Measurements from ENCODE around the gene FLNC. TPM values are rescaled to one million over a fixed set of nuclear protein-coding genes. Genes with fewer than 3 reads are reported as not detected.

Gene FLNC
- total and polyA plus RNA-seq, 9 of the 15 experiments (the other 6 are each of a cell fraction or from before 2014, with no cell fraction given), result 0.90 to 155 (median 28.8) TPM

- Histone ChIP-seq H3K36me3 (ENCODE audit: control insufficient read depth, insufficient read depth, low read length) (peaks cover 100% of the 10 kb centered on the region; the same call in 2 of the 3 replicates), H3K4me1 (replicated peaks in 1 of 2; ENCODE audit: control insufficient read depth in 2 of 2, insufficient read depth in 2 of 2, low read length in 2 of 2) (peaks cover 0 to 42% of the 10 kb centered on the region in 2 experiments; a peak in 2 of 5 replicates), H2AFZ (ENCODE audit: low read depth, low read length) (no peak overlapping the region), H3K9me3 (replicated peaks; ENCODE audit: control insufficient read depth, insufficient read depth, low read depth, low read length) (no peaks in the 10 kb centered on the region), H3K79me2 (ENCODE audit: control insufficient read depth, insufficient read depth, low read length) (no peaks in the 10 kb centered on the region), H3K27me3 (ENCODE audit: control insufficient read depth in 2 of 2, insufficient read depth in 2 of 2, low read length in 2 of 2) (no peaks in the 10 kb centered on the region), H4K20me1 (replicated peaks; ENCODE audit: control insufficient read depth, insufficient read depth, low read length) (peaks cover 25% of the 10 kb centered on the region), H3K9me1 (ENCODE audit: control insufficient read depth, insufficient read depth, low read length) (peaks cover 10% of the 10 kb centered on the region), H3K4me2 (ENCODE audit: insufficient read depth, low read length) (no peak overlapping the region), H3K9ac (ENCODE audit: insufficient read depth in 1 of 2, low read depth in 2 of 2, low read length in 2 of 2) (peak overlapping the region in 1 of 2 experiments; percentile 54; a peak in 1 of 4 replicates), H3K27ac (ENCODE audit: extremely low read depth, low read depth, low read length) (no peak overlapping the region), H3K4me3 (no peak overlapping the region)
- BruUV-seq (replicated peaks), result no TSS peak
- FAIRE-seq (no peak), DNase-seq (ENCODE audit: extremely low read depth in 1 of 4, low spot score in 3 of 4) (no peak), ATAC-seq (no peak)
- CTCF ChIA-PET (ENCODE audit: low intra/inter-chr PET ratio), result no interaction called here
- intact Hi-C loops (cut with micrococcal nuclease) (no loop called here), in situ Hi-C loops (cut with MboI) (no loop called here)
- TF ChIP-seq POLR2AphosphoS5 (IDR thresholded peaks at IDR 0.05; ENCODE audit: control insufficient read depth, insufficient read depth, low read depth, low read length), result peak; percentile 14; the same call in 1 of the 2 replicates
- no peak for TF ChIP-seq HDAC3 (IDR thresholded peaks at IDR 0.05; ENCODE audit: borderline replicate concordance, partially characterized antibody)
- WGBS (ENCODE audit: insufficient coverage, low coverage, missing lambda C conversion rate), result 88% methylated on average over 5 of the region's 5 CpGs
- POLR2A ChIA-PET, result interaction anchor here (0.7 to 1.7 kb wide), 5 partner anchors 9 to 167 kb away, joined by 3 to 6 read pairs (median 4); no protein-coding TSS in a partner anchor
Observed at GRCh38 chr7:128845475-128845874, 15.3 kb downstream of the FLNC start.

- peaks cover 100% of the 10 kb centered on the region; the same call in 2 of the 3 replicates for H3K36me3 ChIP-seq (ENCODE audit: control insufficient read depth, insufficient read depth, low read length)
- no peak overlapping the region for H2AFZ ChIP-seq (ENCODE audit: low read depth, low read length)
- H3K9me3 ChIP-seq (replicated peaks; ENCODE audit: control insufficient read depth, insufficient read depth, low read depth, low read length), result no peaks in the 10 kb centered on the region
- POLR2A ChIA-PET, result interaction anchor here (0.9 to 5.1 kb wide), 4 partner anchors 10 to 15 kb away, joined by 4 to 47 read pairs (median 6); partner anchors contain the start of gene ATP6V1F
- ATAC-seq, result peak; percentile 3; the same call in 1 of the 3 replicates
- H3K27ac ChIP-seq (ENCODE audit: extremely low read depth, low read depth, low read length), result no peak overlapping the region
- CTCF ChIA-PET (ENCODE audit: low intra/inter-chr PET ratio), result no interaction called here
- no TSS peak for BruUV-seq (replicated peaks)
- H3K27me3 ChIP-seq (ENCODE audit: control insufficient read depth in 2 of 2, insufficient read depth in 2 of 2, low read length in 2 of 2), result no peaks in the 10 kb centered on the region
- WGBS (ENCODE audit: insufficient coverage, low coverage, missing lambda C conversion rate), result 91% methylated on average over 18 of the region's 19 CpGs
- H4K20me1 ChIP-seq (replicated peaks; ENCODE audit: control insufficient read depth, insufficient read depth, low read length), result peaks cover 25% of the 10 kb centered on the region
- no peaks in the 10 kb centered on the region for H3K79me2 ChIP-seq (ENCODE audit: control insufficient read depth, insufficient read depth, low read length)
- peaks cover 10% of the 10 kb centered on the region for H3K9me1 ChIP-seq (ENCODE audit: control insufficient read depth, insufficient read depth, low read length)
- in situ Hi-C loops (cut with MboI), result no loop called here
- peak overlapping the region in 1 of 2 experiments; percentile 32; a peak in 1 of 4 replicates for H3K9ac ChIP-seq (ENCODE audit: insufficient read depth in 1 of 2, low read depth in 2 of 2, low read length in 2 of 2)
- FAIRE-seq, result no peak
- H3K4me2 ChIP-seq (ENCODE audit: insufficient read depth, low read length), result no peak overlapping the region
- no peak overlapping the region for H3K4me3 ChIP-seq
- peaks cover 0 to 36% of the 10 kb centered on the region in 2 experiments; a peak in 2 of 5 replicates for H3K4me1 ChIP-seq (replicated peaks in 1 of 2; ENCODE audit: control insufficient read depth in 2 of 2, insufficient read depth in 2 of 2, low read length in 2 of 2)
- no peak for DNase-seq (ENCODE audit: extremely low read depth in 1 of 4, low spot score in 3 of 4)
- intact Hi-C loops (cut with micrococcal nuclease), result no loop called here
- TF ChIP-seq NELFE (IDR thresholded peaks at IDR 0.05; ENCODE audit: insufficient read depth, insufficient read length) (no peak), TRIM25 (IDR thresholded peaks at IDR 0.05; ENCODE audit: borderline replicate concordance) (no peak), FOXO4 (CRISPR knock-in tag; IDR thresholded peaks at IDR 0.05) (no peak), POLR2G (IDR thresholded peaks at IDR 0.05; ENCODE audit: low read depth, low read length) (peak; percentile 83), HMGN3 (IDR thresholded peaks at IDR 0.05; ENCODE audit: borderline replicate concordance, extremely low read depth, insufficient read length, low read depth, low read length) (peak; percentile 8), NCOA1 (IDR thresholded peaks at IDR 0.05; ENCODE audit: low read depth) (no peak), MAFG (tag; conservative IDR thresholded peaks at IDR 0.05) (no peak), HDAC2 (IDR thresholded peaks at IDR 0.05) (no peak), YBX1 (IDR thresholded peaks at IDR 0.05) (no peak), RBFOX2 (IDR thresholded peaks at IDR 0.05; ENCODE audit: low read depth, low read length) (peak; percentile 71), RBM22 (IDR thresholded peaks at IDR 0.05; ENCODE audit: low read depth, low read length, poor library complexity, severe bottlenecking) (peak; percentile 98)
Observed at GRCh38 chr7:128845987-128846386, 15.8 kb downstream of the FLNC start.
